ENCODE measurements around the gene CCDC110.

DNA sequence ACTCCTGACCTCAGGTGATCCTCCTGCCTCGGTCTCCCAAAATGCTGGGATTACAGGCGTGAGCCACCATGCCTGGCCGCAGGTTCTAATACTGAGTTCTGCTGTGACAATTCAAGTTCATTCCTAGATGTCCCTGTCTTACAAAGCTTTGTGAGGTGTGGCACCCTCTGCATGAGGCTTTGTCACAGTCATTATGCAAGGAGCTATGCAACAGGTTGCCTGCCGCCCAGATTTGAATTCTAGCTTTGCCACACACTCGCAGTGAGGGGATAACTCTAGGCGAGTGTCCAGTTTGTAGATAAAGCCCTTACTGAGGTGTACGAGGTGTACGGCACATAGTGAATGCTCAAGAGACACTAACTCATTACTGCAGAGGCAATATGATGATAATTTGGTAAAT, 3.5 kb downstream of the CCDC110 start:
- no peak for TF ChIP-seq ELF4 (IDR thresholded peaks at IDR 0.05)
- TF ChIP-seq FOXK2 (IDR thresholded peaks at IDR 0.05) = no peak
- no peak for TF ChIP-seq FOXM1 (IDR thresholded peaks at IDR 0.05; ENCODE audit: borderline replicate concordance)
- TF ChIP-seq ARNT (IDR thresholded peaks at IDR 0.05) = no peak
